Left hindlimb (tissue), 1 donor: ENCODE results near the gene FKBP2.

Experiments used
- DNase-seq: peaks from one replicate; pipeline ENCODE4 v3.0.0-alpha.2; 2018

FKBP2 gene

DNA sequence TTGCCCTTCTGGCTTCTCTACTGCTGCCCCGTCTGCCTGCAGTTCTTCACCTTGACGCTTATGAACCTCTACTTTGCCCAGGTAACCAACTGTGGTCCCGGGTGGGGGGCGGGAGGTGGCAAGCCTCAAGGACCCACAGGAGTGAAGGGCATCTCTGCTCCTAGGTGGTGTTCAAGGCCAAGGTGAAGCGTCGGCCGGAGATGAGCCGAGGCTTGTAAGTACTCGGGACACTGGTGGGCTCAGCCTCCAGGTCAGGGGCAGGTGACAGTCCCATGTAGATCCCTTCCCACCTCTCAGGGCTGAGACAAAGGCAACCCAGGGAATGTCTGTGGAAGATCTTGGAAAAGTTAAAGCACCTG is 45.9 kb downstream of the FKBP2 start:
- DNase-seq: no peak

DNA sequence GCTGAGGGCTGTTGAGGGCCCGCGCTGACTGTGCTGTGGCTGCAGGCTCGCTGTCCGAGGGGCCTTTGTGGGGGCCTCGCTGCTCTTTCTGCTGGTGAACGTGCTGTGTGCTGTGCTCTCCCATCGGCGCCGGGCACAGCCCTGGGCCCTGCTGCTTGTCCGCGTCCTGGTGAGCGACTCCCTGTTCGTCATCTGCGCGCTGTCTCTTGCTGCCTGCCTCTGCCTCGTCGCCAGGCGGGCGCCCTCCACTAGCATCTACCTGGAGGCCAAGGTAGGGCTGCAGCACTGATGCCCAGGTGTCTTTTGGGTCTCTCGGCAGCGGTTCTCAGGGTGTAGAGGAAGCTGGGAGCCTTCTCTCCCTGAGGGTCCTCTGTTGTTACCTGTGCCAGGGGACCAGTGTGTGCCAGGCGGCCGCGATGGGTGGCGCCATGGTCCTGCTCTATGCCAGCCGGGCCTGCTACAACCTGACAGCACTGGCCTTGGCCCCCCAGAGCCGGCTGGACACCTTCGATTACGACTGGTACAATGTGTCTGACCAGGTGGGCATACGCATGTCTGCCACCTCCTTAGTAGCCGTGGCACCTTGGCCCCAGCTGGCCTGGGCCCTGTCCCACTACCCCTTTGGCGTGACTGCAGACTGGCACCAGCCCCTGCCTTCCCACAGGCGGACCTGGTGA is 46.9 kb downstream of the FKBP2 start:
- no peak for DNase-seq

DNA sequence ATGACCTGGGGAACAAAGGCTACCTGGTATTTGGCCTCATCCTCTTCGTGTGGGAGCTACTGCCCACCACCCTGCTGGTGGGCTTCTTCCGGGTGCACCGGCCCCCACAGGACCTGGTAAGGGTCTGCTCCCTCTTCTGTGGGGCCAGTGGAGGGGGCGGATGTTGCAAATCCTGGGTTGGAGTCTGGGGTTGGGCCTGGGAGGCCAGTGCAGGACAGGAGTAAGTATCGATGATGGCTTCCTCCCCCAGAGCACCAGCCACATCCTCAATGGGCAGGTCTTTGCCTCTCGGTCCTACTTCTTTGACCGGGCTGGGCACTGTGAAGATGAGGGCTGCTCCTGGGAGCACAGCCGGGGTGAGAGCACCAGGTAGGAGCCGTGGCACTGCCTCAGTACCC is 47.5 kb downstream of the FKBP2 start:
- no peak for DNase-seq

DNA sequence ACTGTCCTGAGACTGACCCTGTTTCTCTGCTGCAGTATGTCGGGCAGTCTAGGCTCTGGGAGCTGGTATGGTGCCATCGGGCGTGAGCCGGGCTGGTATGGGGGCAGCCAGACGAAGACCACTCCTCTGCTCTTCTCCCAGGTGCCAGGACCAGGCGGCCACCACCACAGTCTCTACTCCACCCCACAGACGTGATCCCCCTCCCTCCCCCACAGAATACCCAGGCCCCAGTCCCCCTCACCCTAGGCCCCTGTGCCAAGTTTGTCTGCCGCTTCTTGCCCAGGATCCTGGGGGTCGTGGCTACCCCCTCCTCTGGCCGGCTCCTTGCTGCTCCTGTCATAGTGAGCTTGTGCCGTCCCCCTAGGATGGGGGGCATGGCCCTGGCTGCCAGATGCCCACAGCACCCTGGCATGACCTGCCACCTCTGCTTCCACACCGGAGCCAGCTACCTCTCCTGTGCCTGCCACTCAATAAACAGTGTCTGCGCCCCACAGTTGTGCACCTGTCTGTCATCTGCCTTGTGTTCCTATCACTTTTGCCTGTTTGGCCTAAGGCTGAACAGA is 48.2 kb downstream of the FKBP2 start:
- DNase-seq: no peak

DNA sequence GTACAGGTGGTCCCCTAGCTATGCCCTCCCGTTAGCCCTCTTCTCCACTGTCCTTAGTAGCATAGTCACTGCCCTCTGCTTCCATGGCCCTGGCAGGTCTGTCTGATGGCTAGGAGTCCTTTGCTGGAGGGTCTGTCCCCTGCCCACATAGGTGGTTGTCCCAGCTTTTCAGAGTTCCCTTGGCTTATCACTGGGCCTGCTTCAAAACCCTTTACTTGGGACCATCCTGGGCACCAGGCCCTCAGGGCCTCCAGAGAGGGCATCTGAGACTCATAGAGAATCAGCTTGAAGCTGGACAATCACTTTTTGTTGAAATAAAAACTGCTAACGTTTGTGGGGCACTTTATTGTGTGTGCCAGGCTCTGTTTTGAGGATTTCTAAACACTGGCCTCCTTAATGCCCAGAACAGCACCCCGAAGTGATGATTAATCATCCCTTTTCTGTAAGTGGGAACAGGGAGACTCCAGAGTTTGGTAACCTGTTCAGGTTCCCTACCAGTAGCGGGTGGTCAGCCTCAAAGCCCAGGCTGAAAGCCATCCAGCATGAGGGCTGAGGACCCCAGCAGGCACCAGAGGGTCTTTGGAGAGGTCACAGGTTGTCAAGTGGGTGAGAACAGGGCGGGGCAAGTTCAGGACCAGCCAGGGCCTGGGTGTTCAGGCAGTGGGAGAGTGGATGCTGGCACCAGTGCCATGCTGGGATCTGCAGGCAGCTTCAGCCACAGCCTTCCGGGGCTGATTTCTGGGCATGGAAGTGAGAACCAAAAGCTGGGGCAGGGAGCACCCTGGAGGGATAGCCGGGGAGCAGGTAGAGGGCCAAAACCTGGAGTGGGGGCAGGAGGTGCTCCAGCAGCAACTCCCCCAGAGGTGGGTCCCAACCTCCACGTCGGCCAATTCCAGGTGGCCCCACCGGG is 49.7 kb downstream of the FKBP2 start:
- DNase-seq: no peak

DNA sequence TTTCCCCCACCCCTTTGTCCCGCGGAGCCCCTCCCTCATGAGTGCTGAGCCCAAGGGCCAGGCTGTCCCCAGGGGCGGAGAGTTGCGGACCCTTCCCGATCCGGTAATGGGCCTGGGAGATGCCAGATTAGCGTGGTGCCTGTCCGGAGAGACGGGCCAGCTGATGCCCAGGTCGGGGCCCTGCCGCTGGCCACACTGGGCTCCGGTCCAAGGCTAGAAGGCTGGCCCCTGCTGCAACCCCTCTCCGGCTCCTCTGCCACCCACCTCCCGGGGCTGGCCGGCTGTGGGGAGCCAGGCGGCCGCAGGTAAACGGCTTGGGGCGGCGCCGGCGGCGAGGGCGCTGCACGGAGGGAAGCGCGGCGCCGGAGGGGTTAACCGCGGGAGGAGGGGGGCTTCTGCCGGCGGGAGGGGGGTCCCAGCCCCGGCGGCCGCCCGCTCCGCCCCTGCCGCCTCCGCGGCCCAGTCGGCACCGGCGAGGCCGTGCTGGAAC is 50.4 kb downstream of the FKBP2 start, which contains the start of gene KCNK4:
Gene KCNK4 (plus strand): TSS at position 41 of the 490 bp plus-strand sequence. CDS start 1,717 bp downstream, outside the sequence.
- no peak for DNase-seq

DNA sequence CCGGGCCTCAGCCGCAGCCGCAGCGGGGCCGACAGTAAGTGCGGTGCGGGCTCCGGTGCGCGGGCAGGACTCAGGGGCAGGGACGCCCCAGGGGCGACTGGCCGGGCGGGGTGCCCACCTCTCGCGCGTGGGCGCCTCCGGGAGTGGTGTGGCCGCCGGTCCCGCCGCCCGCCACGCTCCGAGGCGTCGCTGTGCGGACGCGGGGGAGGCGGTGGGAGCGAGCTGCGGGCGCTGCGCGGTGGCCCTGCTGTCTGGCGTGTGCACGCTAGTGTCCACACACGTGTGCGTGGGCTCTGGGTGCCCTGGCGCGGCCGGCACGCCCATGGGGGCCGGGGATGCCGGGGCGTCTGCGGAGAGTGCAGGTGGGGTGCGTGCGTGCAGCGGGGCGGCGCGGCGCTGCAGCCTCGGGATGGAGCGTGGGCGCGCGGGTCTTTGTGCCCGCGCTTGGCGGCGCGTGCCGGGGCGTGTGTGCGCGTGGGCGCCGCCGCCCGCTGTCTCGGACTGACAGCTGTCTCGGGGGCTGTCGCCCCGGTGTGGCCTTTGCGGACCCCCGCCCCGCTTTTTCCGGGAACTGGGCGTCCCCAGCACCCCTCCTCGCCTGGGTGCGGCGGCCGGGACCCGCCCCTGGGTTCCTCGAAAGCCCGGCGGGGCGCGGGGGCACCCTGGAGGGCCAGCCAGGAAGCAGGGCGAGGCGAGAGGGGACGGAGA is 51.0 kb downstream of the FKBP2 start:
- DNase-seq: no peak

DNA sequence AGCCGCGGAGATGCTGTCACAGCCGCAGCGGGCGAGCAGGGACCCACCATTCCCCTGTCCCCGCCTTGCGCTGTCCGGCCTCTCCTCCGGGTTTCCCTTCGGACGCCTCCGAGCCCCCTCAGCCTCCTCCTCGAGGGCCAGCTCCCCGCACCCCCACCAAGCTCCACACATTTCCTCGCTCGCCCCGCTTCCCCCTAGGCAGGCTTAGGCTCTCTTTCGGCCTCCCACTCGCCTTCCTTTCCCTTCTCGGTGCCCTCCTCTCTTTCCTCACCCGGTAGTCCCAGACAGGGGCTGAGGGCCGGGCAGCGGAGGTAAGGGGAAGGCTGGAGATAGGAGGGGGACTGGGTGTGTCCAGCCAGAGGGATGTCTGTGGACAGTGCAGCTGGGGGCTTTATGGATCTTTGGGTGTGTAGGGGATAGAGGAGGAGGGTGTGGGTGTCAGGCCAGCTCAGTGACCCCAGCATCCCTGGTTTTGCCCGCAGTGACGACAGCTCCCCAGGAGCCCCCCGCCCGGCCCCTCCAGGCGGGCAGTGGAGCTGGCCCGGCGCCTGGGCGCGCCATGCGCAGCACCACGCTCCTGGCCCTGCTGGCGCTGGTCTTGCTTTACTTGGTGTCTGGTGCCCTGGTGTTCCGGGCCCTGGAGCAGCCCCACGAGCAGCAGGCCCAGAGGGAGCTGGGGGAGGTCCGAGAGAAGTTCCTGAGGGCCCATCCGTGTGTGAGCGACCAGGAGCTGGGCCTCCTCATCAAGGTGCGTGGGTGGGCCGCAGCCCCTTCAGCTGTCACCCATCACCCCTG is 51.8 kb downstream of the FKBP2 start:
- DNase-seq: no peak
